ENCODE data around the gene B4GALT3. TPM values are rescaled to one million over a fixed set of nuclear protein-coding genes. Genes with fewer than 3 reads are reported as not detected.
A peak's percentile ranks its signal among the peaks of the same experiment; 100 is the strongest.

The B4GALT3 gene
- total and polyA plus RNA-seq, 2 of the 8 experiments (the other 6 are each of a cell fraction or from before 2014, with no cell fraction given): 42.3 to 43.0 TPM

DNA sequence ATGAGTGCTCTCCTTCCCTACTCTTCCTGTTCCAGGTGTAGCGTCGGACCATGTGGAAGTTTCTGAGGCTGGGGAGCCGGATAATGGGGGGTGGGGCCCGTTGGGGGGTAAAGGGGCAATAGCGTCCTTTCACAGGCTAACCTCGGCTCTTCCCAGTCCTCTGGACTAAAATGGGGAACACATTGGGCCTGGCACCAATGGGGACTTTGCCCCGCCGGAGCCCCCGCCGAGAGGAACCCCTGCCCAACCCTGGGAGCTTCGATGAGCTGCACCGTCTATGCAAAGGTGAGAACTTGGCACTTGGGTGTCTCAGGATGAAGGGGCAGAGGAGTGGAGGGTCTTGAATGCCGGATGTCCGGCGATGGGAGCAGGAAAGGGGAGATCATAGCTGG is 49.0 kb upstream of the B4GALT3 start:
- Histone ChIP-seq H4K91ac (replicated peaks; ENCODE audit: insufficient read length, low read length) (peak overlapping the region; percentile 13), H4K20me1 (replicated peaks in 1 of 2; ENCODE audit: control insufficient read depth in 1 of 2, insufficient read depth in 2 of 2, low read length in 2 of 2) (no peaks in the 10 kb centered on the region), H3K4me1 (replicated peaks in 1 of 4; ENCODE audit: control insufficient read depth in 3 of 4, insufficient read depth in 4 of 4, low read length in 3 of 4) (peaks cover 2 to 6% (median 4%) of the 10 kb centered on the region in 4 experiments), H3K9ac (replicated peaks in 1 of 4; ENCODE audit: extremely low read depth in 1 of 4, low read depth in 3 of 4, low read length in 3 of 4) (peak overlapping the region in 3 of 4 experiments; percentile 4 to 84 (median 41); a peak in 4 of 7 replicates), H3K56ac (replicated peaks; ENCODE audit: insufficient read length, low read depth, low read length) (no peak overlapping the region), H3K4ac (replicated peaks; ENCODE audit: insufficient read length, low read depth, low read length) (peak overlapping the region; percentile 10), H3K4me3 (ENCODE audit: extremely low read depth in 1 of 4, insufficient read depth in 2 of 4, low read depth in 3 of 4, low read length in 4 of 4) (peak overlapping the region; percentile 75 to 93 (median 83)), H3K18ac (ENCODE audit: extremely low read depth, low read length) (peak overlapping the region; percentile 87; the same call in 1 of the 2 replicates), H3K4me2 (ENCODE audit: insufficient read depth in 1 of 2, low read depth in 2 of 2, low read length in 2 of 2) (peak overlapping the region; percentile 87 to 94), H3K79me2 (ENCODE audit: control insufficient read depth in 1 of 2, insufficient read depth in 2 of 2, low read length in 2 of 2) (no peaks in the 10 kb centered on the region), H3K27ac (ENCODE audit: low read depth, low read length) (no peak overlapping the region), H3K27me3 (replicated peaks in 1 of 4; ENCODE audit: control insufficient read depth in 3 of 4, extremely low read depth in 1 of 4, insufficient read depth in 3 of 4, low read length in 3 of 4) (0 out of 7 replicates have a peak, but pooled peaks cover 0 to 2% (median 0%) of the 10 kb centered on the region in 4 experiments), H2AFZ (ENCODE audit: low read length) (peak overlapping the region; percentile 83; the same call in 1 of the 2 replicates), H2BK12ac (ENCODE audit: low read depth, low read length) (peak overlapping the region; percentile 60; the same call in 1 of the 2 replicates), H2AK5ac (ENCODE audit: low read depth, low read length) (no peak overlapping the region), H2BK20ac (ENCODE audit: low read length) (no peak overlapping the region), H2BK120ac (replicated peaks; ENCODE audit: low read depth, low read length) (no peak overlapping the region), H2BK15ac (ENCODE audit: low read length) (peak overlapping the region; percentile 95; the same call in 1 of the 2 replicates), H4K8ac (ENCODE audit: extremely low read depth, insufficient read depth, low read length) (peak overlapping the region; percentile 40; the same call in 1 of the 2 replicates), H3K36me3 (ENCODE audit: control insufficient read depth in 2 of 4, insufficient read depth in 4 of 4, low read length in 3 of 4) (peaks cover 0 to 10% (median 8%) of the 10 kb centered on the region in 4 experiments; a peak in 5 of 8 replicates), H3K23me2 (ENCODE audit: low read depth, low read length) (peaks cover 8% of the 10 kb centered on the region), H3K79me1 (ENCODE audit: low read depth, low read length) (no peaks in the 10 kb centered on the region), H3K9me3 (ENCODE audit: insufficient read depth in 2 of 2, low read depth in 1 of 2, low read length in 1 of 2) (no peaks in the 10 kb centered on the region), H3K14ac (ENCODE audit: insufficient read length) (no peak overlapping the region), H2BK5ac (ENCODE audit: low read depth, low read length) (peak overlapping the region; percentile 66; the same call in 1 of the 2 replicates), H4K5ac (ENCODE audit: insufficient read length, low read depth, low read length) (peak overlapping the region; percentile 23), H3K23ac (ENCODE audit: insufficient read length) (no peak overlapping the region)
- CTCF ChIA-PET (ENCODE audit: partially characterized antibody): interaction anchor here (0.7 to 23.7 kb wide), 27 partner anchors 9 to 201 kb away, joined by 3 to 427 read pairs (median 10); partner anchors contain the start of genes ADAMTS4, FCER1G, NDUFS2 and NR1I3
- DNase-seq (ENCODE audit: low read depth in 1 of 2, low spot score in 2 of 2) (no peak), FAIRE-seq (no peak)
- 13% methylated on average over 14 of the region's 15 CpGs; no CpG with 5 or more reads in 1 of the 2 experiments for WGBS, 2 experiments (ENCODE audit: extremely low coverage in 1 of 2, insufficient coverage in 1 of 2, insufficient read length in 1 of 2, insufficient replicate concordance in 2 of 2, low coverage in 1 of 2, low lambda C conversion rate in 2 of 2, missing lambda C conversion rate in 1 of 2)
- POLR2A ChIA-PET (ENCODE audit: partially characterized antibody): interaction anchor here (0.8 to 2.2 kb wide), 11 partner anchors 9 to 154 kb away, joined by 3 to 26 read pairs (median 4); partner anchors contain the start of genes NDUFS2 and PCP4L1
- TF ChIP-seq SIX5 (IDR thresholded peaks at IDR 0.05; ENCODE audit: low read depth, low read length) (no peak), ZNF274 (IDR thresholded peaks at IDR 0.05; ENCODE audit: borderline replicate concordance, extremely low read depth, low read length) (no peak), YY1 (IDR thresholded peaks at IDR 0.05; ENCODE audit: low read depth, low read length) (no peak), SRF (IDR thresholded peaks at IDR 0.05; ENCODE audit: low read depth, low read length) (no peak), RFX5 (IDR thresholded peaks at IDR 0.05; ENCODE audit: borderline replicate concordance, low read depth, low read length) (no peak), JUND (IDR thresholded peaks at IDR 0.05; ENCODE audit: low read length) (no peak), GABPA (IDR thresholded peaks at IDR 0.05; ENCODE audit: borderline replicate concordance, insufficient read depth, low read length) (no peak), CTCF (IDR thresholded peaks at IDR 0.05; ENCODE audit: control extremely low read depth in 1 of 3, insufficient read depth in 1 of 3, low read depth in 1 of 3, low read length in 3 of 3) (no peak), ASH2L (IDR thresholded peaks at IDR 0.05; ENCODE audit: low read length) (no peak), HDAC2 (IDR thresholded peaks at IDR 0.05; ENCODE audit: borderline replicate concordance in 1 of 2, low read depth in 2 of 2, low read length in 2 of 2) (no peak)

Measured in H1 (cell line).